ENCODE results near the gene DAB2. TPM values are rescaled to one million over a fixed set of nuclear protein-coding genes. Genes with fewer than 3 reads are reported as not detected.

Gene DAB2
- total RNA-seq, 1 experiment from 2014 or later = 2.3 TPM

DNA sequence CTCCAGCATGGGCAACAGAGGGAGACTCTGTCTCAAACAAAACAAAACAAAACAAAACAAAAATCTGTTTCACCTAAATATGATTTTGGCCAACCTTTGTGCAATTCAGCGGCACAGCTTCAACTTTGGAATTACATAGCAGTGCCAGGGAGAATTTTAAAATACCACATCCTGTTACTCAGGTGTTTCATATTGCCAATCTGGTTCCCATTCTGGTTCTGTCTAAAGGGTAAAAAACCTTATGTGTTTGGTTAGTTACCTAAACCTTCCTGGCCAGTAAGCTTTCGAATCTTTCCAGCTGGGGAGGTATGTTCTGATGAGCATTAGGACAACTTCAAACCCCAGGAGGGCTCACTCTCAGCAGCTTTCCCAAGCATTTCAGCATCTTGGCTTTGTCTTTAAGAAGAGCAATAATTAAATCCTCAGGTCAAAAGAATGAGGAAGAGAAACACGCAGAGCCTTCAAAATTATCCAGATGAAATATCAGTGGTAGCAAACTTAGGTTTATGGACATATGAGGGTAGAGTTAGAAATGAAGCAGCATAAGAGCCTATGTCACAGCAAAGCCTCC is 2.7 kb downstream of the DAB2 start:
- Histone ChIP-seq H3K56ac (ENCODE audit: insufficient read length, low read depth, low read length) (no peak overlapping the region), H3K79me2 (ENCODE audit: insufficient read depth, low read length) (no peaks in the 10 kb centered on the region), H4K8ac (replicated peaks; ENCODE audit: insufficient read length, low read depth, low read length) (no peak overlapping the region), H3K4me2 (ENCODE audit: insufficient read depth, insufficient read length, low read length) (no peak overlapping the region), H3K23me2 (ENCODE audit: insufficient read length, low read depth, low read length, poor library complexity, severe bottlenecking) (peaks cover 14% of the 10 kb centered on the region), H2AFZ (ENCODE audit: low read length) (no peak overlapping the region), H2BK5ac (ENCODE audit: insufficient read length, low read length) (no peak overlapping the region), H2BK120ac (ENCODE audit: low read depth, low read length, poor library complexity, severe bottlenecking) (no peak overlapping the region), H3K18ac (ENCODE audit: insufficient read length, low read depth, low read length) (no peak overlapping the region), H2BK20ac (ENCODE audit: low read depth, low read length, poor library complexity, severe bottlenecking) (no peak overlapping the region), H3K14ac (ENCODE audit: insufficient read depth, low read length) (no peak overlapping the region), H4K91ac (ENCODE audit: insufficient read length, low read depth, low read length) (no peak overlapping the region), H3K27me3 (ENCODE audit: insufficient read depth, low read length) (no peaks in the 10 kb centered on the region), H2BK15ac (ENCODE audit: low read depth, low read length) (no peak overlapping the region), H3K23ac (ENCODE audit: insufficient read length, low read depth, low read length) (no peak overlapping the region), H2AK5ac (ENCODE audit: insufficient read length, low read length) (no peak overlapping the region), H3K4ac (ENCODE audit: low read depth, low read length) (no peak overlapping the region), H3K4me1 (ENCODE audit: insufficient read depth, low read length) (peaks cover 3% of the 10 kb centered on the region; the same call in 1 of the 2 replicates), H3K9me3 (ENCODE audit: control insufficient read depth, low read depth, low read length) (no peaks in the 10 kb centered on the region), H3K79me1 (ENCODE audit: insufficient read depth, low read depth, low read length, poor library complexity, severe bottlenecking) (no peaks in the 10 kb centered on the region), H3K27ac (ENCODE audit: insufficient read length, low read depth, low read length) (no peak overlapping the region), H2BK12ac (ENCODE audit: insufficient read length, low read depth, low read length) (no peak overlapping the region), H4K5ac (ENCODE audit: insufficient read length, low read depth, low read length) (no peak overlapping the region), H3T11ph (ENCODE audit: low read length) (no peak overlapping the region), H3K9ac (ENCODE audit: extremely low read depth, insufficient read length, low read length) (no peak overlapping the region), H4K20me1 (ENCODE audit: control insufficient read depth, insufficient read depth, insufficient read length) (no peaks in the 10 kb centered on the region)
- TF ChIP-seq, protein P1, sequence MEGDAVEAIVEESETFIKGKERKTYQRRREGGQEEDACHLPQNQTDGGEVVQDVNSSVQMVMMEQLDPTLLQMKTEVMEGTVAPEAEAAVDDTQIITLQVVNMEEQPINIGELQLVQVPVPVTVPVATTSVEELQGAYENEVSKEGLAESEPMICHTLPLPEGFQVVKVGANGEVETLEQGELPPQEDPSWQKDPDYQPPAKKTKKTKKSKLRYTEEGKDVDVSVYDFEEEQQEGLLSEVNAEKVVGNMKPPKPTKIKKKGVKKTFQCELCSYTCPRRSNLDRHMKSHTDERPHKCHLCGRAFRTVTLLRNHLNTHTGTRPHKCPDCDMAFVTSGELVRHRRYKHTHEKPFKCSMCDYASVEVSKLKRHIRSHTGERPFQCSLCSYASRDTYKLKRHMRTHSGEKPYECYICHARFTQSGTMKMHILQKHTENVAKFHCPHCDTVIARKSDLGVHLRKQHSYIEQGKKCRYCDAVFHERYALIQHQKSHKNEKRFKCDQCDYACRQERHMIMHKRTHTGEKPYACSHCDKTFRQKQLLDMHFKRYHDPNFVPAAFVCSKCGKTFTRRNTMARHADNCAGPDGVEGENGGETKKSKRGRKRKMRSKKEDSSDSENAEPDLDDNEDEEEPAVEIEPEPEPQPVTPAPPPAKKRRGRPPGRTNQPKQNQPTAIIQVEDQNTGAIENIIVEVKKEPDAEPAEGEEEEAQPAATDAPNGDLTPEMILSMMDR (conservative IDR thresholded peaks at IDR 0.05) = no peak
- Mint-ChIP-seq H3K9me3 (no peaks in the 10 kb centered on the region), H3K4me1 (peaks cover 36 to 37% of the 10 kb centered on the region in 2 experiments), H3K36me3 (ENCODE audit: insufficient read depth in 1 of 3, low read depth in 3 of 3) (no peaks in the 10 kb centered on the region), H3K27me3 (ENCODE audit: low read depth) (peaks cover 28% of the 10 kb centered on the region), H3K27ac (peak overlapping the region in 1 of 3 experiments; percentile 80; a peak in 2 of 7 replicates), H3K4me3 (no peak overlapping the region)
- no peak for DNase-seq
- no CpG with 5 or more reads among the region's 3 CpGs for WGBS (ENCODE audit: extremely low coverage, insufficient read length, low lambda C conversion rate)

Measured in H9 (cell line).